H1 (cell line): ENCODE results near the gene PRRC2A. TPM values are rescaled to one million over a fixed set of nuclear protein-coding genes. Genes with fewer than 3 reads are reported as not detected.

Source experiments
- CTCF ChIA-PET: fragments of 300-600 bp; sonication (Branson Sonifier 250); formaldehyde crosslinking; loops from one replicate; lab custom pipeline; 2021; ENCODE audit not compliant: partially characterized antibody; lab: Charles Lee
- POLR2A ChIA-PET: fragments of 300-600 bp; sonication (Branson Sonifier 250); formaldehyde crosslinking; loops from one replicate; lab custom pipeline; 2021; ENCODE audit warnings: inconsistent platforms; ENCODE audit not compliant: partially characterized antibody; lab: Charles Lee
- DNase-seq, 2 experiments: peaks; one replicate each; pipeline versions ENCODE4 v3.0.0 to v3.0.0-alpha.2; 2010 to 2022; ENCODE audit warnings: low spot score in 2 of 2, low read depth in 1 of 2, mixed read lengths in 1 of 2
- FAIRE-seq: peaks from 2 replicates; lab custom pipeline; 2011; peaks lifted over from hg19 to GRCh38; lab: Jason Lieb, UNC
- H2AFZ ChIP-seq: 2 replicates; pipeline ENCODE4 v1.8.1; 2012; ENCODE audit warnings: low read length, inconsistent platforms
- H2AK5ac ChIP-seq: 2 replicates; pipeline ENCODE4 v1.6.1; 2013; ENCODE audit warnings: low read depth, low read length
- H2BK120ac ChIP-seq: replicated peaks from 2 replicates; pipeline ENCODE3; 2013; ENCODE audit warnings: low read depth, low read length, inconsistent platforms
- H2BK12ac ChIP-seq: 2 replicates; pipeline ENCODE4 v1.6.1; 2013; ENCODE audit warnings: low read depth, low read length
- H2BK15ac ChIP-seq: 2 replicates; pipeline ENCODE4 v1.6.1; 2013; ENCODE audit warnings: low read length
- H2BK20ac ChIP-seq: 2 replicates; pipeline ENCODE4 v1.6.1; 2013; ENCODE audit warnings: low read length
- H2BK5ac ChIP-seq: 2 replicates; pipeline ENCODE4 v1.6.1; 2013; ENCODE audit warnings: low read depth, low read length
- H3K14ac ChIP-seq: 2 replicates; pipeline ENCODE4 v1.6.1; 2013; ENCODE audit warnings: inconsistent platforms; ENCODE audit not compliant: insufficient read length
- H3K18ac ChIP-seq: 2 replicates; pipeline ENCODE4 v1.6.1; 2013; ENCODE audit warnings: low read length; ENCODE audit errors: extremely low read depth
- H3K23ac ChIP-seq: 2 replicates; pipeline ENCODE4 v1.6.1; 2013; ENCODE audit warnings: inconsistent platforms; ENCODE audit not compliant: insufficient read length
- H3K23me2 ChIP-seq: 2 replicates; pipeline ENCODE4 v1.6.1; 2013; ENCODE audit warnings: low read depth, low read length
- H3K27ac ChIP-seq: 2 replicates; pipeline ENCODE4 v1.6.1; 2011; ENCODE audit warnings: low read depth, low read length, inconsistent platforms
- H3K27me3 ChIP-seq, 4 experiments: replicated peaks in 1 of 4; 1 replicate in 1 of 4; 2 replicates in 3 of 4; pipeline versions ENCODE4 v1.6.1 to v1.8.1; 2011 to 2013; ENCODE audit warnings: low read length in 3 of 4, mild to moderate bottlenecking in 3 of 4, inconsistent platforms in 2 of 4, mixed read lengths in 2 of 4, moderate library complexity in 1 of 4; ENCODE audit not compliant: control insufficient read depth in 3 of 4, insufficient read depth in 3 of 4; ENCODE audit errors: extremely low read depth in 1 of 4
- H3K36me3 ChIP-seq, 4 experiments: 2 replicates each; pipeline versions ENCODE4 v1.6.1 to v1.8.1; 2011 to 2013; ENCODE audit warnings: mild to moderate bottlenecking in 4 of 4, low read length in 3 of 4, moderate library complexity in 2 of 4, control low read depth in 1 of 4, inconsistent platforms in 1 of 4; ENCODE audit not compliant: insufficient read depth in 4 of 4, control insufficient read depth in 2 of 4
- H3K4ac ChIP-seq: replicated peaks from 2 replicates; pipeline ENCODE3; 2013; ENCODE audit warnings: low read length, low read depth, mixed read lengths, inconsistent platforms; ENCODE audit not compliant: insufficient read length
- H3K4me1 ChIP-seq, 4 experiments: replicated peaks in 1 of 4; 1 replicate in 1 of 4; 2 replicates in 3 of 4; pipeline versions ENCODE4 v1.6.1 to v1.8.1; 2011 to 2013; ENCODE audit warnings: low read length in 3 of 4, inconsistent platforms in 2 of 4, mixed read lengths in 1 of 4; ENCODE audit not compliant: insufficient read depth in 4 of 4, control insufficient read depth in 3 of 4
- H3K4me2 ChIP-seq, 2 experiments: 2 replicates each; pipeline versions ENCODE4 v1.6.1 to v1.8.1; 2011 to 2013; ENCODE audit warnings: low read depth in 2 of 2, low read length in 2 of 2, control low read depth in 1 of 2, inconsistent platforms in 1 of 2, mild to moderate bottlenecking in 1 of 2; ENCODE audit not compliant: insufficient read depth in 1 of 2
- H3K4me3 ChIP-seq, 4 experiments: fragments of 200-600, 300-600 bp in 1 of 4; sonication (generic), shearing (Covaris generic), sonication (Bioruptor Twin) in 1 of 4; 2 replicates each; pipeline versions ENCODE4 v1.5.1 to v1.8.1; 2011 to 2016; ENCODE audit warnings: low read length in 4 of 4, low read depth in 3 of 4, control low read depth in 2 of 4, inconsistent platforms in 2 of 4, mild to moderate bottlenecking in 2 of 4, mixed read lengths in 1 of 4, moderate library complexity in 1 of 4; ENCODE audit not compliant: insufficient read depth in 2 of 4; ENCODE audit errors: extremely low read depth in 1 of 4
- H3K56ac ChIP-seq: replicated peaks from 2 replicates; pipeline ENCODE3; 2013; ENCODE audit warnings: low read depth, mild to moderate bottlenecking, mixed read lengths, low read length, inconsistent platforms; ENCODE audit not compliant: insufficient read length
- H3K79me1 ChIP-seq: 2 replicates; pipeline ENCODE4 v1.6.1; 2013; ENCODE audit warnings: low read depth, low read length, control low read depth
- H3K79me2 ChIP-seq, 2 experiments: 2 replicates each; pipeline versions ENCODE4 v1.6.1 to v1.8.1; 2012 to 2013; ENCODE audit warnings: low read length in 2 of 2, mild to moderate bottlenecking in 2 of 2, inconsistent platforms in 1 of 2; ENCODE audit not compliant: insufficient read depth in 2 of 2, control insufficient read depth in 1 of 2
- H3K9ac ChIP-seq, 4 experiments: replicated peaks in 1 of 4; 1 replicate in 1 of 4; 2 replicates in 3 of 4; pipeline versions ENCODE4 v1.6.1 to v1.8.1; 2011 to 2013; ENCODE audit warnings: low read depth in 3 of 4, low read length in 3 of 4, control low read depth in 2 of 4, mild to moderate bottlenecking in 2 of 4, moderate library complexity in 2 of 4, inconsistent platforms in 1 of 4; ENCODE audit errors: extremely low read depth in 1 of 4
- H3K9me3 ChIP-seq, 2 experiments: 2 replicates each; pipeline versions ENCODE4 v1.6.1 to v1.8.1; 2012 to 2013; ENCODE audit warnings: mild to moderate bottlenecking in 2 of 2, moderate library complexity in 2 of 2, control low read depth in 1 of 2, inconsistent platforms in 1 of 2, low read depth in 1 of 2, low read length in 1 of 2, mixed read lengths in 1 of 2; ENCODE audit not compliant: insufficient read depth in 2 of 2
- H4K20me1 ChIP-seq, 2 experiments: replicated peaks in 1 of 2; 2 replicates each; pipeline versions ENCODE3 to v1.8.1; 2011 to 2013; ENCODE audit warnings: inconsistent platforms in 2 of 2, low read length in 2 of 2, mild to moderate bottlenecking in 1 of 2; ENCODE audit not compliant: insufficient read depth in 2 of 2, control insufficient read depth in 1 of 2
- H4K5ac ChIP-seq: 2 replicates; pipeline ENCODE4 v1.6.1; 2013; ENCODE audit warnings: low read length, low read depth, mixed read lengths, inconsistent platforms; ENCODE audit not compliant: insufficient read length
- H4K8ac ChIP-seq: 2 replicates; pipeline ENCODE4 v1.8.0; 2013; ENCODE audit warnings: mild to moderate bottlenecking, moderate library complexity, low read length, inconsistent platforms; ENCODE audit not compliant: insufficient read depth; ENCODE audit errors: extremely low read depth
- H4K91ac ChIP-seq: replicated peaks from 2 replicates; pipeline ENCODE3; 2013; ENCODE audit warnings: low read length, mixed read lengths, inconsistent platforms; ENCODE audit not compliant: insufficient read length
- BCL11A ChIP-seq, 2 experiments: IDR thresholded peaks; one replicate each; pipeline ENCODE4 v1.6.1; 2011; ENCODE audit warnings: low read depth in 2 of 2, low read length in 2 of 2, mild to moderate bottlenecking in 2 of 2
- POLR2AphosphoS5 ChIP-seq: IDR thresholded peaks from 2 replicates; pipeline ENCODE4 v1.6.1; 2011; ENCODE audit warnings: low read depth, low read length
- SP1 ChIP-seq: IDR thresholded peaks from 2 replicates; pipeline ENCODE4 v1.6.1; 2011; ENCODE audit warnings: low read depth, low read length
- WGBS, 2 experiments: shearing (Covaris generic) in 1 of 2; methylation state at CpG; one replicate each; pipeline versions ENCODE4 v1.1.6 to v1.1.7; 2013 to 2015; ENCODE audit warnings: low lambda C conversion rate in 2 of 2, mixed read lengths in 2 of 2, inconsistent platforms in 1 of 2, low coverage in 1 of 2, missing lambda C conversion rate in 1 of 2; ENCODE audit not compliant: insufficient replicate concordance in 2 of 2, insufficient coverage in 1 of 2, insufficient read length in 1 of 2; ENCODE audit errors: extremely low coverage in 1 of 2, missing lambda C conversion rate in 1 of 2; 5-methylcytosine and 5-hydroxymethylcytosine counted together
- polyA plus RNA-seq, 7 experiments: library from polyadenylated mRNA; depleted of rRNA in 3 of 7; stranded (reverse) in 5 of 7; unstranded in 2 of 7; fragments of >200 nt in 5 of 7; fragments of 200-250 nt in 2 of 7; gene quantifications; 1 replicate in 5 of 7; 2 replicates in 1 of 7; 4 replicates in 1 of 7; pipeline versions ENCODE4 v1.2.1 to v1.2.3, GENCODE V29; 2011 to 2013; ENCODE audit warnings: missing spikeins in 2 of 7, mixed read lengths in 2 of 7
- total RNA-seq: library from RNA; stranded (reverse); fragmentation: NEBNext Ultra II Directional; extraction: Animal tissue kit (Norgen Biotek cat#: 25700); gene quantifications from 2 replicates; pipeline ENCODE4 v1.2.1, GENCODE V29; 2021

Gene PRRC2A
- total and polyA plus RNA-seq, 2 of the 8 experiments (the other 6 are each of a cell fraction or from before 2014, with no cell fraction given): 118 to 300 TPM

DNA sequence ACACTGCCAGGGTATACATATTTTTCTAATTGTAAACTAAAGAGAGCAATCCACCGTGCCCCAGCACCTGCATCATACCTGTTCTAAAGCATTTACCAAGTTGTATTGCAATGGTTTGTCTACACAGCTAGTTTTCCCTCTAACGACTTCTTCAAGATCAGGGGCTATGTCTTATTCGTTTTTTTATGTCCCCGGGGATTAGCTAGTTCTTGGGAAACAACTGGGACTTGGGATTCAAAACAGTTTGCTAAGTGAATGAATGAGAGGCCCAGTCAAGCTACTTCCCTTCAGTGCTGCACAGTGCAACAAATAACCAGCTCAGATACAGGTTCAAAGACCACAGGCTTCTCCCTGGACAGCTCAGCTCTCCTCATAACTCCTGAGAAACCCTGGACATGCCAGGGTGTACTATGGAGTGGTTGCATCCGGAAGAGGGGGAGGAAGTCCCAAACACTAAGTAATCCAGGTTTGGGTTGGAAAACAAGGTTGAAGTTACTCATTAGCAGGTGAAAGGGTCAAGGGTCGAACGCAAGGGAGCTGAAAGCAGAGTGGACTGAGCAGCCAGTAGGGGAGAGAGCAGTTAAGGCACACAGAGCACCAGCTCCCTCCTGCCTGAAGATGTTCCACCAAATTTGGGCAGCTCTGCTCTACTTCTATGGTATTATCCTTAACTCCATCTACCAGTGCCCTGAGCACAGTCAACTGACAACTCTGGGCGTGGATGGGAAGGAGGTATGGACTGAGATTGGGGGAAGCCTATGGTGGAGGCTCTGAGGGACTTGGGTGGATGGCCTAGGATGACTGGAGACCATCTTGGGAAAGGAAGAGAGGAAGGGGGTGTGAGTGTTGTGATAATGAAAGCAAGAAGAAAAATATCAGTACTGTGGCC is 35.1 kb downstream of the PRRC2A start, which contains the start of gene APOM:
Gene APOM (plus strand): TSS at position 546 of the 889 bp plus-strand sequence. CDS start 73 bp downstream, at position 619.
- Histone ChIP-seq H2BK15ac (no peak within 1 kb of the TSS), H4K8ac (no peak within 1 kb of the TSS), H4K91ac (no peak within 1 kb of the TSS), H2BK20ac (no peak within 1 kb of the TSS), H3K4me2 (no peak within 1 kb of the TSS), H2BK12ac (no peak within 1 kb of the TSS), H2BK5ac (no peak within 1 kb of the TSS), H3K23me2 (peaks cover 10% of the 10 kb centered on the region), H3K4ac (no peak within 1 kb of the TSS), H3K79me2 (peaks cover 4 to 35% of the 10 kb centered on the region in 2 experiments; a peak in 3 of 4 replicates), H3K9ac (no peak within 1 kb of the TSS), H2AFZ (no peak within 1 kb of the TSS), H3K36me3 (peaks cover 0 to 4% (median 0%) of the 10 kb centered on the region in 4 experiments; a peak in 1 of 8 replicates), H3K27me3 (no peaks in the 10 kb centered on the region), H3K4me3 (no peak within 1 kb of the TSS), H2BK120ac (no peak within 1 kb of the TSS), H3K23ac (no peak within 1 kb of the TSS), H4K20me1 (peaks cover 0 to 5% of the 10 kb centered on the region in 2 experiments), H3K9me3 (no peaks in the 10 kb centered on the region), H2AK5ac (no peak within 1 kb of the TSS), H3K4me1 (peaks cover 0 to 12% (median 3%) of the 10 kb centered on the region in 4 experiments; a peak in 4 of 7 replicates), H3K79me1 (peaks cover 9% of the 10 kb centered on the region), H3K14ac (no peak within 1 kb of the TSS)
- 86% methylated on average over 8 of the region's 8 CpGs; no CpG with 5 or more reads in 1 of the 2 experiments for WGBS, 2 experiments
- CTCF ChIA-PET: interaction anchor here (1.0 to 5.2 kb wide), 5 partner anchors 9 to 117 kb away, joined by 3 to 38 read pairs (median 4); partner anchors contain the start of genes CSNK2B and GPANK1
- FAIRE-seq: no peak
- no peak for TF ChIP-seq SP1
- 0 out of 2 replicates have a peak, but pooled peaks have one; percentile 33 for TF ChIP-seq POLR2AphosphoS5
- TF ChIP-seq BCL11A (IDR thresholded peaks at IDR 0.05; ENCODE audit: low read depth in 2 of 2, low read length in 2 of 2): no peak
- TF ChIP-seq, all 59 proteins: peak for 1
- POLR2A ChIA-PET: interaction anchor here (1.2 to 25.5 kb wide), 12 partner anchors 8 to 179 kb away, joined by 3 to 883 read pairs (median 8); partner anchors contain the start of genes AIF1, C6orf47, CSNK2B and DDX39B
- H3K56ac ChIP-seq: no peak within 1 kb of the TSS
- no peak within 1 kb of the TSS for H3K27ac ChIP-seq
- H4K5ac ChIP-seq: no peak within 1 kb of the TSS
- no peak within 1 kb of the TSS for H3K18ac ChIP-seq
- DNase-seq: no peak
